ENCODE data around the gene FASTK.
"Not testable (repeated sequence)": the region's sequence is repeated elsewhere in the genome, so short reads cannot be mapped to it uniquely, and the experiment has no call there.

Gene FASTK

DNA sequence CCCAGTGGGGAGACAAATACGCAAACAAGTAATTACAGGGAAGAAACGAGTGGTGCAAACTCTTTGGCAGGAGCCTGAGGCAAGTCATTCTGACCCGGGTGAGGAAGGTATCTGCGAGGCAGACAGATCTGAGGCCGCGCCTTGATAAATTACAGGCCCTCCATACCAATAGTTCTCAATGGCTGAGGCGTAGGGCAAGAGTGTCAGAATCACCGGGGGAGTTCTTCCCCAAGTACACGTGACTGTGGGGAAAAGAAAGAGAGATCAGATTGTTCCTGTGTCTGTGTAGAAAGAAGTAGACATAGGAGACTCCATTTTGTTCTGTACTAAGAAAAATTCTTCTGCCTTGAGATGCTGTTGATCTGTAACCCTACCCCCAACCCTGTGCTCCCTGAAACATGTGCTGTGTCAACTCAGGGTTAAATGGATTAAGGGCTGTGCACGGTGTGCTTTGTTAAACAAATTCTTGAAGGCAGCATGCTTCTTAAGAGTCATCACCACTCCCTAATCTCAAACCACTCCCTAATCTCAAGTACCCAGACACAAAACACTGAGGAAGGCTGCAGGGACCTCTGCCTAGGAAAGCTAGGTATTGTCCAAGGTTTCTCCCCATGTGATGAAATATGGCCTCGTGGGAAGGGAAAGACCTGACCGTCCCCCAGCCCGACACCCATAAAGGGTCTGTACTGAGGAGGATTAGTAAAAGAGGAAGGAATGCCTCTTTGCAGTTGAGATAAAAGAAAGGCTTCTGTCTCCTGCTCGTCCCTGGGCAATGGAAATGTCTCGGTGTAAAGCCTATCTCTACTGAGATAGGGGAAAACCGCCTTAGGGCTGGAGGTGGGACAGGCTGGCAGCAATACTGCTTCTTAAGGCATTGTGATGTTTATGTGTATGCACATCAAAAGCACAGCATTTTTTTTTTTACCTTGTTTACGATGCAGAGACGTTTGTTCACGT, 53.6 kb downstream of the FASTK start:
- not testable (repeated sequence) for DNase-seq (ENCODE audit: low spot score)

All from hepatic stellate cell (primary cell).